ENCODE measurements around the gene AOC3. TPM values are rescaled to one million over a fixed set of nuclear protein-coding genes. Genes with fewer than 3 reads are reported as not detected.
A peak's percentile ranks its signal among the peaks of the same experiment; 100 is the strongest.

AOC3 gene
- total and polyA plus RNA-seq, 2 of the 13 experiments (the other 11 are each of a cell fraction or from before 2014, with no cell fraction given) = 8.7 to 51.7 TPM

- peak; percentile 59; the same call in 1 of the 2 replicates for TF ChIP-seq ZNF225 (CRISPR knock-in tag; IDR thresholded peaks at IDR 0.05)
- no peak for TF ChIP-seq EHMT2 (IDR thresholded peaks at IDR 0.05; ENCODE audit: borderline replicate concordance, low read depth, low read length)
- peak; percentile 84 for TF ChIP-seq REPIN1 (CRISPR knock-in tag; IDR thresholded peaks at IDR 0.05; ENCODE audit: borderline replicate concordance, low read depth)
- peak; percentile 24; the same call in 1 of the 2 replicates for TF ChIP-seq ZNF773 (CRISPR knock-in tag; IDR thresholded peaks at IDR 0.05; ENCODE audit: borderline replicate concordance)
- TF ChIP-seq, protein P1, sequence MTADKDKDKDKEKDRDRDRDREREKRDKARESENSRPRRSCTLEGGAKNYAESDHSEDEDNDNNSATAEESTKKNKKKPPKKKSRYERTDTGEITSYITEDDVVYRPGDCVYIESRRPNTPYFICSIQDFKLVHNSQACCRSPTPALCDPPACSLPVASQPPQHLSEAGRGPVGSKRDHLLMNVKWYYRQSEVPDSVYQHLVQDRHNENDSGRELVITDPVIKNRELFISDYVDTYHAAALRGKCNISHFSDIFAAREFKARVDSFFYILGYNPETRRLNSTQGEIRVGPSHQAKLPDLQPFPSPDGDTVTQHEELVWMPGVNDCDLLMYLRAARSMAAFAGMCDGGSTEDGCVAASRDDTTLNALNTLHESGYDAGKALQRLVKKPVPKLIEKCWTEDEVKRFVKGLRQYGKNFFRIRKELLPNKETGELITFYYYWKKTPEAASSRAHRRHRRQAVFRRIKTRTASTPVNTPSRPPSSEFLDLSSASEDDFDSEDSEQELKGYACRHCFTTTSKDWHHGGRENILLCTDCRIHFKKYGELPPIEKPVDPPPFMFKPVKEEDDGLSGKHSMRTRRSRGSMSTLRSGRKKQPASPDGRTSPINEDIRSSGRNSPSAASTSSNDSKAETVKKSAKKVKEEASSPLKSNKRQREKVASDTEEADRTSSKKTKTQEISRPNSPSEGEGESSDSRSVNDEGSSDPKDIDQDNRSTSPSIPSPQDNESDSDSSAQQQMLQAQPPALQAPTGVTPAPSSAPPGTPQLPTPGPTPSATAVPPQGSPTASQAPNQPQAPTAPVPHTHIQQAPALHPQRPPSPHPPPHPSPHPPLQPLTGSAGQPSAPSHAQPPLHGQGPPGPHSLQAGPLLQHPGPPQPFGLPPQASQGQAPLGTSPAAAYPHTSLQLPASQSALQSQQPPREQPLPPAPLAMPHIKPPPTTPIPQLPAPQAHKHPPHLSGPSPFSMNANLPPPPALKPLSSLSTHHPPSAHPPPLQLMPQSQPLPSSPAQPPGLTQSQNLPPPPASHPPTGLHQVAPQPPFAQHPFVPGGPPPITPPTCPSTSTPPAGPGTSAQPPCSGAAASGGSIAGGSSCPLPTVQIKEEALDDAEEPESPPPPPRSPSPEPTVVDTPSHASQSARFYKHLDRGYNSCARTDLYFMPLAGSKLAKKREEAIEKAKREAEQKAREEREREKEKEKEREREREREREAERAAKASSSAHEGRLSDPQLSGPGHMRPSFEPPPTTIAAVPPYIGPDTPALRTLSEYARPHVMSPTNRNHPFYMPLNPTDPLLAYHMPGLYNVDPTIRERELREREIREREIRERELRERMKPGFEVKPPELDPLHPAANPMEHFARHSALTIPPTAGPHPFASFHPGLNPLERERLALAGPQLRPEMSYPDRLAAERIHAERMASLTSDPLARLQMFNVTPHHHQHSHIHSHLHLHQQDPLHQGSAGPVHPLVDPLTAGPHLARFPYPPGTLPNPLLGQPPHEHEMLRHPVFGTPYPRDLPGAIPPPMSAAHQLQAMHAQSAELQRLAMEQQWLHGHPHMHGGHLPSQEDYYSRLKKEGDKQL (CRISPR knock-in tag; IDR thresholded peaks at IDR 0.05; ENCODE audit: low read depth) = peak; percentile 19; the same call in 1 of the 2 replicates
- 0 out of 2 replicates have a peak, but pooled peaks have one; percentile 78 for TF ChIP-seq CBFB (CRISPR knock-in tag; IDR thresholded peaks at IDR 0.05)
- TF ChIP-seq ZNF274 (CRISPR knock-in tag; IDR thresholded peaks at IDR 0.05) = peak; percentile 96
- peak; percentile 83 for TF ChIP-seq ZNF256 (CRISPR knock-in tag; conservative IDR thresholded peaks at IDR 0.05)
- peak; percentile 91; the same call in 1 of the 2 replicates for TF ChIP-seq HMGXB3 (CRISPR knock-in tag; IDR thresholded peaks at IDR 0.05; ENCODE audit: borderline replicate concordance)
- peak; percentile 73 for TF ChIP-seq NAIF1 (CRISPR knock-in tag; IDR thresholded peaks at IDR 0.05; ENCODE audit: borderline replicate concordance)
- peak; percentile 57; the same call in 1 of the 2 replicates for TF ChIP-seq WIZ (CRISPR knock-in tag; IDR thresholded peaks at IDR 0.05)
- peak; percentile 75; the same call in 1 of the 2 replicates for TF ChIP-seq ATF2 (CRISPR knock-in tag; IDR thresholded peaks at IDR 0.05)
- no peak for TF ChIP-seq ZNF30 (CRISPR knock-in tag; IDR thresholded peaks at IDR 0.05)
- TF ChIP-seq ELF1 (CRISPR knock-in tag; IDR thresholded peaks at IDR 0.05) = peak; percentile 92
- no peak for TF ChIP-seq ZNF496 (CRISPR knock-in tag; IDR thresholded peaks at IDR 0.05; ENCODE audit: insufficient replicate concordance)
- TF ChIP-seq MTF1 (CRISPR knock-in tag; IDR thresholded peaks at IDR 0.05) = peak; percentile 30; the same call in 1 of the 2 replicates
These were observed 17.8 kb upstream of the AOC3 start, which contains the start of gene PSME3 (continued) for GRCh38 chr17:42832934-42833766.

Measured in HepG2 (cell line).